ENCODE data around the gene TECPR2.

DNA sequence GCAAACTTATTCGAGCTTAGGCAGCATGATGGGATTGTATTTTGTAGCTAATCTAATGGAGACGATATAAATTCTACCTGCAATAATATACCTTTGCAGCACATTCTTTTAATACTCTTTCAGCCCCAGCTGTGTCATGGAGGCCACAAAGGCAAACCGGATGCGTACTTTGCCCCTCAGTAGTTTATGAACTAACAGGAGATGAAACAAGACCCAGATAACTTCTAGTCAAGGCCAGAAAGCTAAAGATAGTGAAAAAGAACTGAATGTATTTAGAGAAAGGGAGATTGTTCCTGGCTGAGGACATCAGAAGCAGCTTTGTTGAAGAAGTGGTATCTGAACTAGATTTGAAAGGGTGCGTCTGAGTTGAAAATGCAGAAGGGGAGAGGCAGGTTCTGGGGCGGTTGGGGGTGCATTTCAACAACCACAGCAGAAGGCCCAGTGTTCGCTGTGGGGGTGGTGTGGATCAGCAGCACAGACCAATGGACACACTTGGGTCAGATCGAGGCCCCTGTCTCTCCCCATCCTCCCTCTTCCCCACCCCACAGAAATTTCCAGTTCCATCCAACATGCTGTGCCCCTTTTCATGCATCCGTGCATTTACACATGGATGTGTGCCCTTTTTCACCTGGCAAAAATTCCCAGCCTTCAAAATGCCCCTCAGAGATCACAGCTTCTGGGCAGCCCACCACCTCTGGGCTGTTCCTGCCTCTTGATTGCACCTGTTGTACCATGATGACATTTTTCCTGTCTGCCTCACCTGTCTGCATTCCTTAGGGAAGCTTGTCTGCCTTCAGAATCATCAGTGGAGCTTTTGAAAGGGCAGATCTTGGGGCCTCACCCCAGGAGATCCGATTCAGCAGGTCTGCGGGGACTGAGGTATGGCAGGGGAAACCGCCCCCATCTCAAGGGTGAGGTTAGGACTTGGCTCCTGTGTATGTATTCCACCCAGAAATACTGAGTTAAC is 41.0 kb upstream of the TECPR2 start:
- TF ChIP-seq, protein P1, sequence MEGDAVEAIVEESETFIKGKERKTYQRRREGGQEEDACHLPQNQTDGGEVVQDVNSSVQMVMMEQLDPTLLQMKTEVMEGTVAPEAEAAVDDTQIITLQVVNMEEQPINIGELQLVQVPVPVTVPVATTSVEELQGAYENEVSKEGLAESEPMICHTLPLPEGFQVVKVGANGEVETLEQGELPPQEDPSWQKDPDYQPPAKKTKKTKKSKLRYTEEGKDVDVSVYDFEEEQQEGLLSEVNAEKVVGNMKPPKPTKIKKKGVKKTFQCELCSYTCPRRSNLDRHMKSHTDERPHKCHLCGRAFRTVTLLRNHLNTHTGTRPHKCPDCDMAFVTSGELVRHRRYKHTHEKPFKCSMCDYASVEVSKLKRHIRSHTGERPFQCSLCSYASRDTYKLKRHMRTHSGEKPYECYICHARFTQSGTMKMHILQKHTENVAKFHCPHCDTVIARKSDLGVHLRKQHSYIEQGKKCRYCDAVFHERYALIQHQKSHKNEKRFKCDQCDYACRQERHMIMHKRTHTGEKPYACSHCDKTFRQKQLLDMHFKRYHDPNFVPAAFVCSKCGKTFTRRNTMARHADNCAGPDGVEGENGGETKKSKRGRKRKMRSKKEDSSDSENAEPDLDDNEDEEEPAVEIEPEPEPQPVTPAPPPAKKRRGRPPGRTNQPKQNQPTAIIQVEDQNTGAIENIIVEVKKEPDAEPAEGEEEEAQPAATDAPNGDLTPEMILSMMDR (IDR thresholded peaks at IDR 0.05; ENCODE audit: poor library complexity), result no peak
- TF ChIP-seq EZH2 (IDR thresholded peaks at IDR 0.05; ENCODE audit: borderline replicate concordance) (no peak), EZH2phosphoT487 (IDR thresholded peaks at IDR 0.05; ENCODE audit: low read depth, severe bottlenecking, unreplicated experiment) (no peak)
